ENCODE data around the gene AWAT2.

DNA sequence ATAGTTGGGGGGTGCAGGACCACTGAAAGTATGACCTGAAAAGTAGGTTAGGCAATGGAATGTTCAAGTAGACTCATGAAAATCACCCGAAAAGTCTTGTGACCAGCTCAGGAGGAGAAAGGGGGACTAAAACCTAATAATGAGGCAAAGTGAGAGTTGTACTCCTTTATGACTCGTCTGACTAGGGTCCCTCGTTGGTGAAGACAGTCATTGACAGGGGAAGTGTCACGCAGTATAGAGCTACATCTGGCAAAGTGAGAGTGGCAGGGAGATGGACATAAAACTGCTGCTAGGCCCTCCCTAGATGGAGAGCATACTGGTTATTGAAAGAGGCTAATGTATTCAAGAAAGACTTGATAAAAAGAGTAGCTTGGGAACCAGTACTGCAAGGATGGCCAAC, 33.0 kb upstream of the AWAT2 start:
- TF ChIP-seq, protein P1, sequence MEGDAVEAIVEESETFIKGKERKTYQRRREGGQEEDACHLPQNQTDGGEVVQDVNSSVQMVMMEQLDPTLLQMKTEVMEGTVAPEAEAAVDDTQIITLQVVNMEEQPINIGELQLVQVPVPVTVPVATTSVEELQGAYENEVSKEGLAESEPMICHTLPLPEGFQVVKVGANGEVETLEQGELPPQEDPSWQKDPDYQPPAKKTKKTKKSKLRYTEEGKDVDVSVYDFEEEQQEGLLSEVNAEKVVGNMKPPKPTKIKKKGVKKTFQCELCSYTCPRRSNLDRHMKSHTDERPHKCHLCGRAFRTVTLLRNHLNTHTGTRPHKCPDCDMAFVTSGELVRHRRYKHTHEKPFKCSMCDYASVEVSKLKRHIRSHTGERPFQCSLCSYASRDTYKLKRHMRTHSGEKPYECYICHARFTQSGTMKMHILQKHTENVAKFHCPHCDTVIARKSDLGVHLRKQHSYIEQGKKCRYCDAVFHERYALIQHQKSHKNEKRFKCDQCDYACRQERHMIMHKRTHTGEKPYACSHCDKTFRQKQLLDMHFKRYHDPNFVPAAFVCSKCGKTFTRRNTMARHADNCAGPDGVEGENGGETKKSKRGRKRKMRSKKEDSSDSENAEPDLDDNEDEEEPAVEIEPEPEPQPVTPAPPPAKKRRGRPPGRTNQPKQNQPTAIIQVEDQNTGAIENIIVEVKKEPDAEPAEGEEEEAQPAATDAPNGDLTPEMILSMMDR (IDR thresholded peaks at IDR 0.05): no peak
- no peak for TF ChIP-seq POLR2A (IDR thresholded peaks at IDR 0.05)
- TF ChIP-seq EP300 (IDR thresholded peaks at IDR 0.05): no peak
